ENCODE results near the gene SDK2. TPM values are rescaled to one million over a fixed set of nuclear protein-coding genes. Genes with fewer than 3 reads are reported as not detected.
A peak's percentile ranks its signal among the peaks of the same experiment; 100 is the strongest.

Gene SDK2
- total and polyA plus RNA-seq, 2 of the 8 experiments (the other 6 are each of a cell fraction or from before 2014, with no cell fraction given) = 3.9 to 4.1 TPM

GRCh38 chr17:73610331-73610911 lies 33.8 kb downstream of the SDK2 start:
- Histone ChIP-seq H3K9ac (replicated peaks in 1 of 4; ENCODE audit: extremely low read depth in 1 of 4, low read depth in 3 of 4, low read length in 3 of 4) (no peak overlapping the region), H2AK5ac (ENCODE audit: low read depth, low read length) (peak overlapping the region; percentile 10; the same call in 1 of the 2 replicates), H4K8ac (ENCODE audit: extremely low read depth, insufficient read depth, low read length) (no peak overlapping the region), H4K5ac (ENCODE audit: insufficient read length, low read depth, low read length) (no peak overlapping the region), H3K27ac (ENCODE audit: low read depth, low read length) (no peak overlapping the region; the same call in 1 of the 2 replicates), H2BK120ac (replicated peaks; ENCODE audit: low read depth, low read length) (no peak overlapping the region), H3K27me3 (replicated peaks in 1 of 4; ENCODE audit: control insufficient read depth in 3 of 4, extremely low read depth in 1 of 4, insufficient read depth in 3 of 4, low read length in 3 of 4) (no peaks in the 10 kb centered on the region), H3K23me2 (ENCODE audit: low read depth, low read length) (peaks cover 4% of the 10 kb centered on the region; the same call in 1 of the 2 replicates), H3K4ac (replicated peaks; ENCODE audit: insufficient read length, low read depth, low read length) (no peak overlapping the region), H3K23ac (ENCODE audit: insufficient read length) (no peak overlapping the region), H2BK15ac (ENCODE audit: low read length) (peak overlapping the region; percentile 46; the same call in 1 of the 2 replicates), H3K56ac (replicated peaks; ENCODE audit: insufficient read length, low read depth, low read length) (no peak overlapping the region), H3K4me2 (ENCODE audit: insufficient read depth in 1 of 2, low read depth in 2 of 2, low read length in 2 of 2) (no peak overlapping the region), H3K4me3 (ENCODE audit: extremely low read depth in 1 of 4, insufficient read depth in 2 of 4, low read depth in 3 of 4, low read length in 4 of 4) (no peak overlapping the region), H2BK20ac (ENCODE audit: low read length) (no peak overlapping the region), H4K20me1 (replicated peaks in 1 of 2; ENCODE audit: control insufficient read depth in 1 of 2, insufficient read depth in 2 of 2, low read length in 2 of 2) (no peaks in the 10 kb centered on the region), H2BK5ac (ENCODE audit: low read depth, low read length) (0 out of 2 replicates have a peak overlapping the region, but pooled peaks have one; percentile 13), H4K91ac (replicated peaks; ENCODE audit: insufficient read length, low read length) (no peak overlapping the region), H3K9me3 (ENCODE audit: insufficient read depth in 2 of 2, low read depth in 1 of 2, low read length in 1 of 2) (no peaks in the 10 kb centered on the region), H3K36me3 (ENCODE audit: control insufficient read depth in 2 of 4, insufficient read depth in 4 of 4, low read length in 3 of 4) (no peaks in the 10 kb centered on the region; a peak in 2 of 8 replicates), H3K18ac (ENCODE audit: extremely low read depth, low read length) (peak overlapping the region; percentile 27; the same call in 1 of the 2 replicates), H3K14ac (ENCODE audit: insufficient read length) (no peak overlapping the region), H2BK12ac (ENCODE audit: low read depth, low read length) (peak overlapping the region; percentile 45; the same call in 1 of the 2 replicates), H3K4me1 (replicated peaks in 1 of 4; ENCODE audit: control insufficient read depth in 3 of 4, insufficient read depth in 4 of 4, low read length in 3 of 4) (peaks cover 10 to 39% (median 21%) of the 10 kb centered on the region in 4 experiments), H3K79me1 (ENCODE audit: low read depth, low read length) (peaks cover 5% of the 10 kb centered on the region; the same call in 1 of the 2 replicates), H2AFZ (ENCODE audit: low read length) (no peak overlapping the region), H3K79me2 (ENCODE audit: control insufficient read depth in 1 of 2, insufficient read depth in 2 of 2, low read length in 2 of 2) (peaks cover 0 to 4% of the 10 kb centered on the region in 2 experiments; a peak in 1 of 4 replicates)
- POLR2A ChIA-PET (ENCODE audit: partially characterized antibody) = no interaction called here
- no peak for TF ChIP-seq BACH1 (IDR thresholded peaks at IDR 0.05; ENCODE audit: low read length)
- no peak for TF ChIP-seq CEBPB (IDR thresholded peaks at IDR 0.05; ENCODE audit: low read depth, low read length)
- no peak for TF ChIP-seq MAFK (IDR thresholded peaks at IDR 0.05; ENCODE audit: low read depth, low read length)
- TF ChIP-seq SIRT6 (IDR thresholded peaks at IDR 0.05; ENCODE audit: low read length) = no peak
- no peak for TF ChIP-seq SP1 (IDR thresholded peaks at IDR 0.05; ENCODE audit: low read depth, low read length)
- DNase-seq (ENCODE audit: low read depth in 1 of 2, low spot score in 2 of 2) = no peak
- WGBS, 2 experiments (ENCODE audit: extremely low coverage in 1 of 2, insufficient coverage in 1 of 2, insufficient read length in 1 of 2, insufficient replicate concordance in 2 of 2, low coverage in 1 of 2, low lambda C conversion rate in 2 of 2, missing lambda C conversion rate in 1 of 2) = 84% methylated on average over 7 of the region's 7 CpGs; no CpG with 5 or more reads in 1 of the 2 experiments
- FAIRE-seq = no peak
- CTCF ChIA-PET (ENCODE audit: partially characterized antibody) = interaction anchor here (0.7 to 1.3 kb wide), 6 partner anchors 10 to 132 kb away, joined by 3 to 6 read pairs (median 4); no protein-coding TSS in a partner anchor
